ENCODE measurements around the gene LRRC23.
A peak's percentile ranks its signal among the peaks of the same experiment; 100 is the strongest.

The LRRC23 gene

DNA sequence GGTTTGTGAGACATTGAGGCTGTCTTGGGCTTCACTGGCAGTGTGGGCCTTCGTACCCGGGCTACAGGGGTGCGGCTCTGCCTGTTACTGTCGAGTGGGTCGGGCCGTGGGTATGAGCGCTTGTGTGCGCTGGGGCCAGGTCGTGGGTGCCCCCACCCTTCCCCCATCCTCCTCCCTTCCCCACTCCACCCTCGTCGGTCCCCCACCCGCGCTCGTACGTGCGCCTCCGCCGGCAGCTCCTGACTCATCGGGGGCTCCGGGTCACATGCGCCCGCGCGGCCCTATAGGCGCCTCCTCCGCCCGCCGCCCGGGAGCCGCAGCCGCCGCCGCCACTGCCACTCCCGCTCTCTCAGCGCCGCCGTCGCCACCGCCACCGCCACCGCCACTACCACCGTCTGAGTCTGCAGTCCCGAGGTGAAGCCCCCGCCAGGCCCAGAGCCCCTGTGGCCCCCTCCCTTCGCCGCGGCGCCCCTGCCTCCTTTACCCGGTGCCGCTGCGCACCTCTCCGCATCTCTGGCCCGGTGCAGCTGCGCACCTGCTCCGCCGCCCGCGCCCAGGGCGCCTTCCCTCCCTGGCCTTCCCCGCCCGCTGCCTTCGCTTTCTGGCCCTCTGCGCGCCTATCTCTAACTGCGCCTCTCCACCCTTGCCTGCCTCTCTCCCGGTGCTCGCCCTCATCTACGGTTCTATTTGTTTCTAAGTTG, 9.8 kb downstream of the LRRC23 start, which contains the start of gene ENO2:
Gene ENO2, plus strand, starts transcription at position 335 of the 701 bp plus-strand sequence. CDS start 1,253 bp downstream, outside the sequence.
- Histone ChIP-seq H3K27ac (ENCODE audit: low read length) (no peak within 1 kb of the TSS), H3K4me3 (ENCODE audit: low read length) (peak within 1 kb of the TSS; percentile 83), H3K4me1 (ENCODE audit: control insufficient read depth, low read depth, low read length) (peaks cover 7% of the 10 kb centered on the region), H3K36me3 (ENCODE audit: control insufficient read depth, low read depth, low read length) (peaks cover 20% of the 10 kb centered on the region), H3K9me3 (ENCODE audit: control insufficient read depth, low read depth, low read length) (no peaks in the 10 kb centered on the region), H3K9ac (ENCODE audit: low read length) (peak within 1 kb of the TSS; percentile 52), H3K27me3 (ENCODE audit: control insufficient read depth, insufficient read depth, low read length) (no peaks in the 10 kb centered on the region)

DNA sequence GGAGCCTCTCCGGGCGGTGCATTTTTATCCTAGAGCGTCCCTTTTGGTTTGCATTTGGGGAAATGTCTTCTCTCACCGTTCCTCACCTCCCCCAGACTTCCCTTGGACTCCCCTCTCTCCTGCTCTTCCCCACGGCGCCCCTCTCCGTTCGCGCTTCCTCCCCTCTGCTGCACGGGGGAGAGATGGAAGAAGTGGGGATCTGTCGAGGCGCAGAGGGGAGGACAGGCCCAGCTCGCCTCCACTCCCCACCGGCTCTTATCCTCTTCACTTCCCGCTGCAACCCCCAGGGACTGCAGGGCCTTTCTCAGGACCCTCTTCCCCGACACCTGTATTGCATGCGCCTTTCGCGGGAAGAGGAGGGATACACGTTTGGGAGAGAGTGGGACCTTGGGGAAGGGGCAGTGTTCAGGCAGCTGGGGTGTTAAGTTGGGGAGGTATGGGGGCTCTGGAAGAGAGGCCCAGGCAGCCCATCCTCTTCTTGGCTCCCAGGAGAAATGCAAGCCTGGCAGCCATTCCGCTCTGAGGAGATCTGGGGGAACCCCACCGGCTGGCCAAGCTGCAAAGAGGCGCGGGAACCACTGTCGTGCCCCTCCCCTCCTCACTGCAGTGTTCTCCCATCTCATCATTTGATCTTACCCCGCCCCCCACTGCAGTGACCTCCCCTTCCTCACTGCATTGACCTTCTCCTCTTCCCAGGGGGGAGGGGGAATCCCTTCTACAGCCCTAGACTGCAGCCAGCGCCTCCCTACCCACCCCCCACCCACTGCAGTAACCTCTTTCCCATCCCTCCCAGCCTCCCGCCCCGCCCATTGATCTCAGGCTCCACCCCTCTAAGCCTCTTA, 10.5 kb downstream of the LRRC23 start:
- Histone ChIP-seq H3K4me3 (ENCODE audit: low read length) (peak overlapping the region; percentile 83), H3K36me3 (ENCODE audit: control insufficient read depth, low read depth, low read length) (peaks cover 27% of the 10 kb centered on the region), H3K9me3 (ENCODE audit: control insufficient read depth, low read depth, low read length) (no peaks in the 10 kb centered on the region), H3K27me3 (ENCODE audit: control insufficient read depth, insufficient read depth, low read length) (no peaks in the 10 kb centered on the region), H3K9ac (ENCODE audit: low read length) (peak overlapping the region; percentile 52), H3K27ac (ENCODE audit: low read length) (no peak overlapping the region), H3K4me1 (ENCODE audit: control insufficient read depth, low read depth, low read length) (peaks cover 7% of the 10 kb centered on the region)

DNA sequence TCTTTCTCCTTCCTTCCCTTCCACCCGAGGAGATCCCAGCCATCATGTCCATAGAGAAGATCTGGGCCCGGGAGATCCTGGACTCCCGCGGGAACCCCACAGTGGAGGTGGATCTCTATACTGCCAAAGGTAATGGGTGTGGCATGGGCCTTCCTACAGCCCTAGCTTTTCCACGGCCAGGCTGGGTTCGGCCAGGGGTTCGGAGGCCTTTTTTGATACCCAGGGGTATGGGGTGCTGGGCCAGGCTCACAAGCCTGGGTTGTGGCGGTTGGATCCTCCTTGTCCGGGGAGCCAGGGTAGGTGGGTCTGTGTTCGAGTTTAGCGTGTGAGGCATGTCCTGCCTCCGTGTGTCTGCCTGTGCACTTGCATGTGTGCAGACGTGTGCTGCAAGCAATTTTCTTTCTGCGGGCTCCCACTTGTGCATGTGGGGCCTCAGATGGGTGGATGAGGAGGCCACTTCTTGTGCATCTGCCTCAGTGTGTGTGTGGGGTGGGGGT, 11.2 kb downstream of the LRRC23 start:
- peak overlapping the region; percentile 83 for H3K4me3 ChIP-seq (ENCODE audit: low read length)
- peaks cover 7% of the 10 kb centered on the region for H3K4me1 ChIP-seq (ENCODE audit: control insufficient read depth, low read depth, low read length)
- H3K27me3 ChIP-seq (ENCODE audit: control insufficient read depth, insufficient read depth, low read length) = no peaks in the 10 kb centered on the region
- H3K9ac ChIP-seq (ENCODE audit: low read length) = no peak overlapping the region
- H3K27ac ChIP-seq (ENCODE audit: low read length) = no peak overlapping the region
- no peaks in the 10 kb centered on the region for H3K9me3 ChIP-seq (ENCODE audit: control insufficient read depth, low read depth, low read length)
- H3K36me3 ChIP-seq (ENCODE audit: control insufficient read depth, low read depth, low read length) = peaks cover 27% of the 10 kb centered on the region

DNA sequence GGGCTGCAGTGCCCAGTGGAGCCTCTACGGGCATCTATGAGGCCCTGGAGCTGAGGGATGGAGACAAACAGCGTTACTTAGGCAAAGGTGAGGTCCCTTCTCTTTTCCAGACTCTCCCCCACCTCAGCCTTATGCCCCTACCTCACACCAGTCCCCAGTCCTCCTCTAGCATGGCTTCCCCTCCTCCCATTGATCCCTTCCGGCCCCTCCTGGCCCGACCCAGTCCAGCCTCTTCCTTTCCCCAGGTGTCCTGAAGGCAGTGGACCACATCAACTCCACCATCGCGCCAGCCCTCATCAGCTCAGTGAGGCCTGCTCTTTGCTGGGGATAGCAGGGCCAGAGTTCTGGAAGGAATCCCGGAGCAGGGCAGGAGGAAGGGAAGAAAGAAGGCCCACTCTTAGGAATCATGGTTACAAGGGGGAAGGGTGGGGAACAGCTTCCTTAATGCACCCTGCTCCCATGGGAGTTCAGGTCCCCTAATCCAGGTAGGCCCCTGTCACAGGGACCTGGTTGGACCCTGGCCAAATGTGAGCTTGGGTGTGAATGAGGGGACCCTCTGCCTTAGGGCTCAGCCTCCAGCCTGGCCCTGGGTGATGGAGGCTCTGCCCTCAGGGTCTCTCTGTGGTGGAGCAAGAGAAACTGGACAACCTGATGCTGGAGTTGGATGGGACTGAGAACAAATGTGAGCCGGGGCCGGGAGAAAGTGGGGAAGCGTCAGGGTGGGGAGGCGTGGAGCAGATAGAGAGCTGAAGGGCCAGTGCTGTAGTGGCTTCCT, 12.0 kb downstream of the LRRC23 start:
- Histone ChIP-seq H3K36me3 (ENCODE audit: control insufficient read depth, low read depth, low read length) (peaks cover 32% of the 10 kb centered on the region), H3K27me3 (ENCODE audit: control insufficient read depth, insufficient read depth, low read length) (no peaks in the 10 kb centered on the region), H3K4me3 (ENCODE audit: low read length) (no peak overlapping the region), H3K27ac (ENCODE audit: low read length) (no peak overlapping the region), H3K4me1 (ENCODE audit: control insufficient read depth, low read depth, low read length) (peaks cover 7% of the 10 kb centered on the region), H3K9me3 (ENCODE audit: control insufficient read depth, low read depth, low read length) (no peaks in the 10 kb centered on the region), H3K9ac (ENCODE audit: low read length) (no peak overlapping the region)

DNA sequence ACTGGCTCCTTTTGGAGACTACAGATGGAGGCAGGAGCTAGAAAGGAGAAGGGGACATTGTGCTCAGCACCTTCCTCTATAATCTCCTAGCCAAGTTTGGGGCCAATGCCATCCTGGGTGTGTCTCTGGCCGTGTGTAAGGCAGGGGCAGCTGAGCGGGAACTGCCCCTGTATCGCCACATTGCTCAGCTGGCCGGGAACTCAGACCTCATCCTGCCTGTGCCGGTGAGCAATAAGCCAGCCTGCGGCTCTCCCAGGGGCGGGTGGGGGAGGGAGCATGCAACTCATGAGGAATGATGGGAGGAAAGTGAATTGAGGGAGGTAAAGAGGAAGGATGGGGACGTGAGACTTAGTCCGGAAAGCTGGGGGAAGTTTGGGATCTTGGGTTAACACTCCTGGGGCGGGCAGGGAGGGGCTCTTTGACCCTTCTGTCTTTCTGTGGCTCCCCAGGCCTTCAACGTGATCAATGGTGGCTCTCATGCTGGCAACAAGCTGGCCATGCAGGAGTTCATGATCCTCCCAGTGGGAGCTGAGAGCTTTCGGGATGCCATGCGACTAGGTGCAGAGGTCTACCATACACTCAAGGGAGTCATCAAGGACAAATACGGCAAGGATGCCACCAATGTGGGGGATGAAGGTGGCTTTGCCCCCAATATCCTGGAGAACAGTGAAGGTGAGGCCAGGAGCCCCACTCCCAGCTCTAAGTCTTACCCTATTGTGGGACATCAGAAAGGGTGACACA, 13.0 kb downstream of the LRRC23 start:
- no peak overlapping the region for H3K9ac ChIP-seq (ENCODE audit: low read length)
- no peak overlapping the region for H3K4me3 ChIP-seq (ENCODE audit: low read length)
- no peak overlapping the region for H3K27ac ChIP-seq (ENCODE audit: low read length)
- no peaks in the 10 kb centered on the region for H3K9me3 ChIP-seq (ENCODE audit: control insufficient read depth, low read depth, low read length)
- H3K36me3 ChIP-seq (ENCODE audit: control insufficient read depth, low read depth, low read length) = peaks cover 43% of the 10 kb centered on the region
- H3K4me1 ChIP-seq (ENCODE audit: control insufficient read depth, low read depth, low read length) = peaks cover 7% of the 10 kb centered on the region
- H3K27me3 ChIP-seq (ENCODE audit: control insufficient read depth, insufficient read depth, low read length) = no peaks in the 10 kb centered on the region

DNA sequence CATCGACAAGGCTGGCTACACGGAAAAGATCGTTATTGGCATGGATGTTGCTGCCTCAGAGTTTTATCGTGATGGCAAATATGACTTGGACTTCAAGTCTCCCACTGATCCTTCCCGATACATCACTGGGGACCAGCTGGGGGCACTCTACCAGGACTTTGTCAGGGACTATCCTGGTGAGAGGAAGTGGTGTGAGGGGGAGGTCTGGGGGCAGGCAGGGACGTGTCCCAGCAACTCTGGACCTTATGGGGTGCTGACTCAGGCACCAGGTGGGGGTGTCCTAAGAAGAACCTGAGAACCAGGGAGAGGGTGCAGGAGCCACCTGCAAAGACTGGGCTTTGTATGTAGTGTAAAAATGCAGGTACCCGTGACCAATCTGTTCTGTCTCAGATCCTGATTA, 15.0 kb downstream of the LRRC23 start:
- H3K9me3 ChIP-seq (ENCODE audit: control insufficient read depth, low read depth, low read length) = no peaks in the 10 kb centered on the region
- peaks cover 46% of the 10 kb centered on the region for H3K36me3 ChIP-seq (ENCODE audit: control insufficient read depth, low read depth, low read length)
- H3K27ac ChIP-seq (ENCODE audit: low read length) = no peak overlapping the region

DNA sequence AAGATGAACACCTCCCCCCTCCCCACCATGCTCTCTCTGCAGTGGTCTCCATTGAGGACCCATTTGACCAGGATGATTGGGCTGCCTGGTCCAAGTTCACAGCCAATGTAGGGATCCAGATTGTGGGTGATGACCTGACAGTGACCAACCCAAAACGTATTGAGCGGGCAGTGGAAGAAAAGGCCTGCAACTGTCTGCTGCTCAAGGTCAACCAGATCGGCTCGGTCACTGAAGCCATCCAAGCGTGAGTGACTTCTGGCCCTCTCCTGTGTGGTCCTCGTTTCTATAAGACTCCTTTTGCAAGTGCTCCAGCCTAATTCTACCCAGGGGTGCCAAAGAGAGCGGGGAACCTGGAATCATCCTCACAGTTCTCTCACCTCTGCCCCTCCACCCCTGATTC, 16.9 kb downstream of the LRRC23 start:
- Histone ChIP-seq H3K9ac (ENCODE audit: low read length) (no peak overlapping the region), H3K4me3 (ENCODE audit: low read length) (no peak overlapping the region), H3K9me3 (ENCODE audit: control insufficient read depth, low read depth, low read length) (no peaks in the 10 kb centered on the region), H3K36me3 (ENCODE audit: control insufficient read depth, low read depth, low read length) (peaks cover 42% of the 10 kb centered on the region), H3K4me1 (ENCODE audit: control insufficient read depth, low read depth, low read length) (peaks cover 22% of the 10 kb centered on the region), H3K27me3 (ENCODE audit: control insufficient read depth, insufficient read depth, low read length) (no peaks in the 10 kb centered on the region), H3K27ac (ENCODE audit: low read length) (no peak overlapping the region)

More for the DNA sequence above, 15.0 kb downstream of the LRRC23 start:
- peaks cover 5% of the 10 kb centered on the region for H3K4me1 ChIP-seq (ENCODE audit: control insufficient read depth, low read depth, low read length)
- H3K4me3 ChIP-seq (ENCODE audit: low read length) = no peak overlapping the region
- H3K27me3 ChIP-seq (ENCODE audit: control insufficient read depth, insufficient read depth, low read length) = no peaks in the 10 kb centered on the region
- no peak overlapping the region for H3K9ac ChIP-seq (ENCODE audit: low read length)

DNA sequence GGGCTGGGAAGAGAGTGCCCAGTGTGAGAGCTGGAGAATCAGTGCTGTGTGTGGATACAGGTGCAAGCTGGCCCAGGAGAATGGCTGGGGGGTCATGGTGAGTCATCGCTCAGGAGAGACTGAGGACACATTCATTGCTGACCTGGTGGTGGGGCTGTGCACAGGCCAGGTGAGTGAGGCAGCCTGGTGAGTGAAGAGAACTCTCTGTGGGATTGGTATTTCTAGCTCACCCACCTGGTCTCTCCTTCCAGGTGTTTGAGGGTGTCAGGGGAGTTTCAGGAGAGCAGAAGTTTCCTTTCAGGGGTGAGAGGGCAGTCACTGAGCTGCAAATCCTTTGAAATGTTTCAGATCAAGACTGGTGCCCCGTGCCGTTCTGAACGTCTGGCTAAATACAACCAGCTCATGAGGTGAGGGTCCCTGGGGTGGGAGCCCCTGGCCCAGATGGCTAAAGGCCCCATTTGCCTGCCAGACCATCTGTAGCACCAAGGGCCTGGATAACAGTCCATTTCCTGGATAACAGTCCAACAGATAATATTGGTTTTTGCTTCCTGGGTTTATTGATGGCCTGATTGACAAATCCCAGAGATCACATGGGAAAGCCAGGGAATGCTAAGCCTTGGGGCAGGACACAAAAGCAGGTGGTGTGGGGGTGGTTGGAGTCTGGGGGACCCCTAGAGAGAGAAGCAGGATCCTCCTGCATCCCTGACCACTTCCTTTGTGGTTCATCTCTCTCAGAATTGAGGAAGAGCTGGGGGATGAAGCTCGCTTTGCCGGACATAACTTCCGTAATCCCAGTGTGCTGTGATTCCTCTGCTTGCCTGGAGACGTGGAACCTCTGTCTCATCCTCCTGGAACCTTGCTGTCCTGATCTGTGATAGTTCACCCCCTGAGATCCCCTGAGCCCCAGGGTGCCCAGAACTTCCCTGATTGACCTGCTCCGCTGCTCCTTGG, 17.6 kb downstream of the LRRC23 start:
- Histone ChIP-seq H3K4me3 (ENCODE audit: low read length) (no peak overlapping the region), H3K27me3 (ENCODE audit: control insufficient read depth, insufficient read depth, low read length) (no peaks in the 10 kb centered on the region), H3K4me1 (ENCODE audit: control insufficient read depth, low read depth, low read length) (peaks cover 29% of the 10 kb centered on the region), H3K9me3 (ENCODE audit: control insufficient read depth, low read depth, low read length) (no peaks in the 10 kb centered on the region), H3K27ac (ENCODE audit: low read length) (no peak overlapping the region), H3K36me3 (ENCODE audit: control insufficient read depth, low read depth, low read length) (peaks cover 39% of the 10 kb centered on the region), H3K9ac (ENCODE audit: low read length) (no peak overlapping the region)

DNA sequence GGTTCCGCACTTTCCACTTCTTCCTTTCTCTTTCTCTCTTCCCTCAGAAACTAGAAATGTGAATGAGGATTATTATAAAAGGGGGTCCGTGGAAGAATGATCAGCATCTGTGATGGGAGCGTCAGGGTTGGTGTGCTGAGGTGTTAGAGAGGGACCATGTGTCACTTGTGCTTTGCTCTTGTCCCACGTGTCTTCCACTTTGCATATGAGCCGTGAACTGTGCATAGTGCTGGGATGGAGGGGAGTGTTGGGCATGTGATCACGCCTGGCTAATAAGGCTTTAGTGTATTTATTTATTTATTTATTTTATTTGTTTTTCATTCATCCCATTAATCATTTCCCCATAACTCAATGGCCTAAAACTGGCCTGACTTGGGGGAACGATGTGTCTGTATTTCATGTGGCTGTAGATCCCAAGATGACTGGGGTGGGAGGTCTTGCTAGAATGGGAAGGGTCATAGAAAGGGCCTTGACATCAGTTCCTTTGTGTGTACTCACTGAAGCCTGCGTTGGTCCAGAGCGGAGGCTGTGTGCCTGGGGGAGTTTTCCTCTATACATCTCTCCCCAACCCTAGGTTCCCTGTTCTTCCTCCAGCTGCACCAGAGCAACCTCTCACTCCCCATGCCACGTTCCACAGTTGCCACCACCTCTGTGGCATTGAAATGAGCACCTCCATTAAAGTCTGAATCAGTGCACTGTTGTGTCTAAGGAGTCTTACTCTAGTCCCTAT, 18.5 kb downstream of the LRRC23 start:
- Histone ChIP-seq H3K27ac (ENCODE audit: low read length) (no peak overlapping the region), H3K9ac (ENCODE audit: low read length) (no peak overlapping the region), H3K27me3 (ENCODE audit: control insufficient read depth, insufficient read depth, low read length) (no peaks in the 10 kb centered on the region), H3K9me3 (ENCODE audit: control insufficient read depth, low read depth, low read length) (no peaks in the 10 kb centered on the region), H3K36me3 (ENCODE audit: control insufficient read depth, low read depth, low read length) (peaks cover 33% of the 10 kb centered on the region), H3K4me1 (ENCODE audit: control insufficient read depth, low read depth, low read length) (peaks cover 29% of the 10 kb centered on the region), H3K4me3 (ENCODE audit: low read length) (no peak overlapping the region)

DNA sequence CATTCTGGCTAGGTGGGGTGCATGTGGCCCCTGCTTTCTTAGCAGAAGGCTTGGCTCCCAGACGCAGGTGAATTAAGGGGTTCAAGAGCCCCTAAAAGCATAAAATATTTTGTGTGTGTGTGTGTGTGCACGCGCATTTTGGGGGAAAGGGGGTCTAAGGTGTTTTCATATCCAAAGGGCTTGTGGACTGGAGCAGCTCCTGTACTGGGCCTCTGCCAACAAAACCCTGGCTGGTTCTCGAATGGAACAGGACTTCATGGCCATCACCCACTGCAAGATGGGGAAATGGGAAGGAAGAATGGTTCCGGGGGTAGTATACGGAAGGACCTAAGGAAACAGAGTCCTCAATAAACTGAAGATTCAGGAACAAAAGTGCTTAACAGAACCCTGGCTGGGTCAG, 19.2 kb downstream of the LRRC23 start:
- H3K9ac ChIP-seq (ENCODE audit: low read length) = no peak overlapping the region
- H3K36me3 ChIP-seq (ENCODE audit: control insufficient read depth, low read depth, low read length) = peaks cover 32% of the 10 kb centered on the region
- H3K4me1 ChIP-seq (ENCODE audit: control insufficient read depth, low read depth, low read length) = peaks cover 29% of the 10 kb centered on the region
- no peaks in the 10 kb centered on the region for H3K27me3 ChIP-seq (ENCODE audit: control insufficient read depth, insufficient read depth, low read length)
- H3K4me3 ChIP-seq (ENCODE audit: low read length) = no peak overlapping the region
- H3K27ac ChIP-seq (ENCODE audit: low read length) = no peak overlapping the region
- H3K9me3 ChIP-seq (ENCODE audit: control insufficient read depth, low read depth, low read length) = no peaks in the 10 kb centered on the region
